ENCODE measurements around the gene VWA2. TPM values are rescaled to one million over a fixed set of nuclear protein-coding genes. Genes with fewer than 3 reads are reported as not detected.

Gene VWA2
- total and polyA plus RNA-seq, 12 donors, result 0.01 to 0.09 TPM; not detected in 10

- no peak for TF ChIP-seq CTCF (IDR thresholded peaks at IDR 0.05)
- WGBS, 2 donors, result 53 to 71% methylated on average over 4 of the region's 4 CpGs
- intact Hi-C loops (cut with DNase I), result no loop called here
These were observed 16.0 kb upstream of the VWA2 start for GRCh38 chr10:114223066-114223465.

DNA sequence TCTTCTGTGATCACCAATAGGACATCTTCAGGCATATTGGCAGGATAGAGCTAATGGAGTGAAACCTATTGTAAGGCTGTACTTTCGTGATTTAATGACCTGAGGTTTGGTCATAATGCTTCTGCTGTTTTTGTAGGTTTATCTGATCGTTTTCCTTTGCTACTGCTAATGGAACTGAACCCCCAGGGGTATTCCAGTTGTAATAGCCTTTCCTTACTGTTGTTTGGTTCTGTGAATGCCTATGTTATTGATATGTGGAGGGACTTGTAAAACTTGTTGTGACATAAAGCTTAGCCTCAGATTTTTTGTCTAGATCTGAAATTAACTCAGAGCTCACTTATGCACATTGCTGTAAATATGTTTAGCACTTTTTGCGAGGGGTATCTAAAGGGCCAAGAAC lies 10.9 kb upstream of the VWA2 start:
- no peak for TF ChIP-seq CTCF (IDR thresholded peaks at IDR 0.05)
- Histone ChIP-seq H3K27ac (no peak overlapping the region), H3K9me3 (no peaks in the 10 kb centered on the region), H3K4me1 (peaks cover 0 to 3% (median 0%) of the 10 kb centered on the region in 9 donors), H3K4me3 (no peak overlapping the region), H3K36me3 (no peaks in the 10 kb centered on the region), H3K27me3 (peaks cover 0 to 9% (median 0%) of the 10 kb centered on the region in 7 donors)
- WGBS, 2 donors, result 72 to 77% methylated on average over 3 of the region's 3 CpGs
- DNase-seq (no peak), ATAC-seq (no peak)
- intact Hi-C loops (cut with DNase I), result no loop called here

More at GRCh38 chr10:114223066-114223465, 16.0 kb upstream of the VWA2 start:
- Histone ChIP-seq H3K4me1 (peaks cover 0 to 6% (median 0%) of the 10 kb centered on the region in 9 donors), H3K9me3 (no peaks in the 10 kb centered on the region), H3K4me3 (no peak overlapping the region), H3K36me3 (no peaks in the 10 kb centered on the region), H3K27ac (no peak overlapping the region), H3K27me3 (peaks cover 0 to 5% (median 0%) of the 10 kb centered on the region in 7 donors)
- ATAC-seq (peak; percentile 33 to 91 (median 84)), DNase-seq (peak; percentile 29 to 43)

DNA sequence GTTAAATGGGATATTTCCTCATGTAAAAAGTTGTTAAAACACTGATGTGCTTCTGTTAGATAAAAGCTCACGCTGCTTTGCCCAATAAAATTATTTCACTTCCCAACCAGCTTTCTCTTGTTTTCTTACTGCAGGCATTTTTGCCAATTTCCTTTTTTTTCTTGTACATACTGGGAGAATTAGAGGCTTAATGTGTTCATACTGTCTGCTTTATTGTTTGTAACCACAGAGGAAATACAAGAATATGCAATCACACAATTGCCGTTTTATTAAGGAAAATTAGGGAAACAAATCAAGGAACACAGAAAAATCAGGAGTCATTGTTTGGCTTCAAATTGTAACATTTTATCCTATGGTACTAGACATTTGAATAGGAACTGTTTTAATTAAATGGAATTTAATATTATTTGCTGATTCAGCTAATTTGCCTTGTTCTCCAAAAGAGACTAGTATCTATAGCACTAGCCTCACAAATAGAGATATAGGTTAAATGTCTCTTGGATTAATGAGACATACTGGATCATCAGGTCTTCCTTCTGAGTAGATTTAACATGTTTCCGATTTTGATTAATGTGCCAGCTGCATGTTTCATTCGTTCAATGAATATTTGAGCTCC lies 6.4 kb upstream of the VWA2 start:
- Histone ChIP-seq H3K4me3 (no peak overlapping the region), H3K36me3 (no peaks in the 10 kb centered on the region), H3K4me1 (no peaks in the 10 kb centered on the region), H3K27me3 (peaks cover 0 to 45% (median 20%) of the 10 kb centered on the region in 7 donors), H3K27ac (no peak overlapping the region), H3K9me3 (no peaks in the 10 kb centered on the region)
- 76 to 77% methylated on average over 4 of the region's 4 CpGs for WGBS, 2 donors
- intact Hi-C loops (cut with DNase I), result no loop called here
- ATAC-seq (no peak), DNase-seq (no peak)
- no peak for TF ChIP-seq CTCF (IDR thresholded peaks at IDR 0.05)

GRCh38 chr10:114233482-114233881 lies 5.6 kb upstream of the VWA2 start:
- DNase-seq (no peak), ATAC-seq (peak in 2 of 8 donors; percentile 31 to 38)
- WGBS, 2 donors, result 24 to 28% methylated on average over 6 of the region's 6 CpGs
- H3K4me1 ChIP-seq, result peaks cover 0 to 3% (median 0%) of the 10 kb centered on the region in 9 donors
- no peak overlapping the region for H3K4me3 ChIP-seq
- no peak overlapping the region for H3K27ac ChIP-seq
- intact Hi-C loops (cut with DNase I), result no loop called here
- H3K36me3 ChIP-seq, result no peaks in the 10 kb centered on the region
- TF ChIP-seq CTCF (IDR thresholded peaks at IDR 0.05), result no peak
- H3K9me3 ChIP-seq, result no peaks in the 10 kb centered on the region
- H3K27me3 ChIP-seq, result peaks cover 0 to 52% (median 28%) of the 10 kb centered on the region in 7 donors
